AG09309 (cell line): ENCODE data around the gene EYS.
"Not testable (repeated sequence)": the region's sequence is repeated elsewhere in the genome, so short reads cannot be mapped to it uniquely, and the experiment has no call there.

Experiments used
- DNase-seq: peaks from one replicate; pipeline ENCODE4 v3.0.0-alpha.2; 2010; ENCODE audit warnings: low read depth
- H3K4me3 ChIP-seq: 2 replicates; pipeline ENCODE4 v1.5.1; 2011; ENCODE audit warnings: mild to moderate bottlenecking, low read depth, low read length, moderate library complexity; ENCODE audit not compliant: control insufficient read depth
- TF ChIP-seq, protein P1 (sequence below): IDR thresholded peaks from 2 replicates; pipeline ENCODE4 v1.5.1; 2011; ENCODE audit warnings: mild to moderate bottlenecking, low read depth, low read length, inconsistent platforms; ENCODE audit not compliant: insufficient read depth, control insufficient read depth; ENCODE audit errors: missing control alignments

The EYS gene

DNA sequence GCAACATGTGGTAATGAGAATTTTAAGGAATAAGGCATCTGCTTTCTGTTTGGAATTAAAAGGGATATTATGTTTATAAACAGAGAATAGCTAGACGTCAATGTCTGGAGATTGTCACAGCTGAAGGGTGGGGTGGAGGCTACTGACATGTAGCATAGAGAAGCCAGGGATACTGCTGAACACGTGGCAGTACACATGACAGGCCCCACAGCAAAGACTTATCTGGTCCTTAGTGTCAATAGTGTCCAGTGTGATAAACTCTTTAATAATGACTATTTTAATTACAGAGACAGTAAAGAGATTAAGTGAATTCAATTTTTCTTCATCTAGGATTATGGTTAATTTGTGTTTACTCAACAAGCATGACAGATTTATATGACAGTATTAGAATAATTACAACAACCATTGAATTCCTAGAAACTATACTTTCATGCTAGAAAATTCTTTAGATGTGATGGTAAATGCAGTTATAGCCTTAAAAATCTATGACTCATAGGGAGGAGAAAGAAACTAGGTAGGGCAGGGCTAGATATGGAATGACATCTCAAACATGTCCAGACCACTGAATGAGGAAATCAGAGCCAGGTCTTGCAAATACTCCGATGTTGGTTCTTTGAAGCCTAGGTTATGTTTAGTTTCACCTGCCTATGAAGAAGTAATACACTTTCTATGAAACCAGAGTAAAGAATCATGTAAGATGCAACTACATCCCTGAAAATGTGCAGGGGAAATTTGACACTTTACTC lies 1671.9 kb downstream of the EYS start:
- H3K4me3 ChIP-seq = no peak overlapping the region
- TF ChIP-seq, protein P1, sequence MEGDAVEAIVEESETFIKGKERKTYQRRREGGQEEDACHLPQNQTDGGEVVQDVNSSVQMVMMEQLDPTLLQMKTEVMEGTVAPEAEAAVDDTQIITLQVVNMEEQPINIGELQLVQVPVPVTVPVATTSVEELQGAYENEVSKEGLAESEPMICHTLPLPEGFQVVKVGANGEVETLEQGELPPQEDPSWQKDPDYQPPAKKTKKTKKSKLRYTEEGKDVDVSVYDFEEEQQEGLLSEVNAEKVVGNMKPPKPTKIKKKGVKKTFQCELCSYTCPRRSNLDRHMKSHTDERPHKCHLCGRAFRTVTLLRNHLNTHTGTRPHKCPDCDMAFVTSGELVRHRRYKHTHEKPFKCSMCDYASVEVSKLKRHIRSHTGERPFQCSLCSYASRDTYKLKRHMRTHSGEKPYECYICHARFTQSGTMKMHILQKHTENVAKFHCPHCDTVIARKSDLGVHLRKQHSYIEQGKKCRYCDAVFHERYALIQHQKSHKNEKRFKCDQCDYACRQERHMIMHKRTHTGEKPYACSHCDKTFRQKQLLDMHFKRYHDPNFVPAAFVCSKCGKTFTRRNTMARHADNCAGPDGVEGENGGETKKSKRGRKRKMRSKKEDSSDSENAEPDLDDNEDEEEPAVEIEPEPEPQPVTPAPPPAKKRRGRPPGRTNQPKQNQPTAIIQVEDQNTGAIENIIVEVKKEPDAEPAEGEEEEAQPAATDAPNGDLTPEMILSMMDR = no peak
- no peak for DNase-seq

DNA sequence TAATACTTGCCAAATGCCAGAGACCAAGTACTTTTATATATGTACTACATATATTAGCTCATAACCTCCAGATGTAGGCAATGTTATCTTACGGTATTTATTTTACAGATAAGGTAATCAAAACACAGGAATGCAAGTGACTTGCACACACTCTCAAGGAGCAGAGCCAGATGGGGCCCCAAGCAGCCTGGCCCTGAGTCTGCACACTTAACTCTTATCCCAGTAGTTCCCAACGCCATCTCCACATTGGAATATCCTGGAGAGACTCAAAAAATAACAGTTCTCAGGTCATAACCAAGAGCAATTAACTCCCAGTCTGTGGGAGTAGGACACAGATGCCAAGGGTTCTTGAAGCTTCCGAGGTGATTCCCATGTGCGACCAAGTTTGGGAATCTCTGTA lies 1672.7 kb downstream of the EYS start:
- DNase-seq = no peak
- H3K4me3 ChIP-seq = no peak overlapping the region
- TF ChIP-seq, protein P1 = no peak

DNA sequence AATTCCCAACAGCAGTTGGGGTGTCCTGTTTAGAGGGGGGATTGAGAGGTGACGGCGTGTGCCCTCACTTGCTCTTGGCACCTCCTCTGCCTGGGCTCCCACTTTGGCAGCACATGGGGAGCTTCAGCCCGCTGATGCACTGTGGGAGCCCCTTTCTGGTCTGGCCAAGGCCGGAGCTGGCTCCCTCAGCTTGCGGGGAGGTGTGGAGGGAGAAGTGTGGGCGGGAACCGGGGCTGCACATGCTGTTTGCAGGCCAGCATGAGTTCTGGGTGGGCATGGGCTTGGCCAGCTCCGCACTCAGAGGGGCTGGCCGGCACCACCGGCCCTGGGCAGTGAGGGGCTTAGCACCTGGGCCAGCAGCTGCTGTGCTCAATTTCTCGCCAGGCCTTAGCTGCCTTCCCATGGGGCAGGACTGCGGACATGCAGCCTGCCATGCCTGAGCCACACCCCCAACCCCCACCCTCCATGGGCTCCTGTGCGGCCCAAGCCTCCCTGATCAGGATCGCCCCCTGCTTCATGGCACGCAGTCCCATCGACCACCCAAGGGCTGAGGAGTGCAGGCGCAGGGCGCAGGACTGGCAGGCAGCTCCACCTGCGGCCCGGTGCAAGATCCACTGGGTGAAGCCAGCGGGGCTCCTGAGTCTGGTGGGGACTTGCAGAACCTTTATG lies 1675.9 kb downstream of the EYS start:
- not testable (repeated sequence) for H3K4me3 ChIP-seq

DNA sequence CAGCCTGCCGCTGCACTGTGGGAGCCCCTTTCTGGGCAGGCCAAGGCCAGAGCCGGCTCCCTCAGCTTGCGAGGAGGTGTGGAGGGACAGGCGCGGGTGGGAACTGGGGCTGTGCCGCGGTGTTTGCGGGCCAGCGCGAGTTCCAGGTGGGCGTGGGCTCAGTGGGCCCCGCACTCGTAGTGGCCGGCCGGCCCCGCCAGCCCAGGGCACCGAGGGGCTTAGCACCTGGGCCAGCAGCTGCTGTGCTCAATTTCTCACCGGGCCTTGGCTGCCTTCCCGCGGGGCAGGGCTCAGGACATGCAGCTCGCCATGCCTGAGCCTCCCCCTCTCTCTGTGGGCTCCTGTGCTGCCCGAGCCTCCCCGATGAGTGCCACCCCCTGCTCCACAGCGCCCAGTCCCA lies 1683.3 kb downstream of the EYS start:
- H3K4me3 ChIP-seq = no peak overlapping the region
- no peak for DNase-seq
- TF ChIP-seq, protein P1 = no peak

More for the DNA sequence above, 1675.9 kb downstream of the EYS start:
- not testable (repeated sequence) for DNase-seq

DNA sequence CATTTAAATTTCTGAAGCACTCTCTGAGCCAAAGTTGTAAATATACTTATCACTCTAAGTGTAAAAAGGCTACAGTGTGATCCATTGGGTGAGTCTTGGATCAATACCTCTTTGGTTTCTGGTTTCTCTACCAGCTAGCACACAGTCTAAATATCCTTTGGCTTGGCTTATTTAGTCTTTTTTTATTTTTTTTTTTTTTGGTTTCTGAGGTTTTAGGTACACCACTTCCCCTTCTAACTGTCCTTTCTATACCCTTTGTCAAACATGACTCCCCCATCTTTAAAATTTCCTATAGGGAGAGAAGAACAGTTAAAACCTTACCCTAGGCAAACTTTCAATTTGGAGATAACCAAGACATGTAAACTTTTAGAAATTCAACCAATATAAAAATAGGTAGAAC lies 1692.4 kb downstream of the EYS start:
- H3K4me3 ChIP-seq = no peak overlapping the region
- TF ChIP-seq, protein P1 = no peak
- DNase-seq = no peak

DNA sequence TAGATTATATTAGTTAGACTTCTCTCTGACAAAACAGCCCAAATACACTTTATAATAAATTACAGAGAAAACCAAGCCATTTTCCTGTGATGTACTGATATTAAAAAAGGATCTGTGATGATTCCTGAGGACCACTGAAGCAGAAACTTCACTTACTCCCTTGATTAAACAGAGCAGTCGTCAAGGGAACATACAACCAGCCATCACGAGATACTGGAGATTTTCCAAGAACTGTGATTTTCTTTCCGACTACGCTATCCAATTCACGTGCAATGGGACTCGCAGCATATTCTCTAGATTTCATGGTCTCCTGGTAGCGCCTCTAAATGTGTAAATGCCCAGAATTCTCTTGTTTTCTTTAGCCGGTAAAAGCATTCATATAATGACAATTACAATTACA lies 1694.0 kb downstream of the EYS start:
- DNase-seq = no peak
- TF ChIP-seq, protein P1 = no peak
- no peak overlapping the region for H3K4me3 ChIP-seq

DNA sequence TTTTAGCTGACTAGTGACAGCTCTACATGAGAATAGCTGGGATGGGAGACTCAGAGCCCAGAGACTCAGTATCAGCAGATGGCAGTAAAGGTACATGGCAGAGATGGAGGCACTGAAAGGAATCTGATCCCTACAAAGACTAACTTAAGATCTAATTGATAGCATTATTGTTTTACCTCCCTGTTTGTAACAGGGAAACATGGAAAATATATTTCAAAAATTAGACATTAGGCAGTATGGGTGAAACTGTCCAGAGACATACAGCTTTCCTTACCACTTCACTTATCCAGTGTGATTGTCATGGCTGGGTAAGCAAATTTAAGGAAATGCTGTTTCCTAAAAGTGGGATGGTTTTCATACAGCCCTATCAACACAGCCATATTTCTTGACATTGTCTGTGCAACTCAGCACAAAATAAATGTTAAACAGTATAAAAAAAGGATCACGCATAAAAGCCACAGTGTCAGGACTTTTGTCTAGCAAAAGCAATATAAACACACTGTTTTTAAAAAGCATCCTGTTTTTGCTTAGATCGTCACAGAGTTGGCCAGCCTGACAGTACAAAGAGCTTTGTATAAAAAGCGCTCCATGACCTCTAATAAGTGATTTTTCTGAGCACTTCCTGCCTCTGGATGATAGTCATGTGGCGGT lies 1694.5 kb downstream of the EYS start:
- no peak overlapping the region for H3K4me3 ChIP-seq
- TF ChIP-seq, protein P1 = peak; percentile 21
- no peak for DNase-seq
